Measurements from ENCODE around the gene NELL1.

The NELL1 gene

DNA sequence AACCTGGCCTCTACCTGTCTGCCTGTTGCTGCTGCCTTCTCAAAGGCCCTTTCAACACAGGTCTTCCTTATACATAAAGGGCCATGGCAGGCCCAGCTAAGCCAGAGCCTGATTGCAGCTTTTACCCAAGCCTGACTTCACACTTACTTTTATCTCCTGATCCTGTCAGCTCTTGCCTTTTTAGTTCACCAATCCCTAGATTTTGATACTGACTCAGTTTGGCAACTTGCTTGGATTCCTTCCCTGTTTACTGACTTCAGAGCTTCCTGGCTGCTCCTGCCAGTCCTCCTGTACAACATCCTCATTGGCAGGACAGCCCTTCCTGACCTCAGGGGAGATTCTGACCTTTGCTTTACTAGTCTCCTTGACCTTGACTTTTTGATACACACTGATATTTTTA, 195.2 kb downstream of the NELL1 start:
- TF ChIP-seq, protein P1, sequence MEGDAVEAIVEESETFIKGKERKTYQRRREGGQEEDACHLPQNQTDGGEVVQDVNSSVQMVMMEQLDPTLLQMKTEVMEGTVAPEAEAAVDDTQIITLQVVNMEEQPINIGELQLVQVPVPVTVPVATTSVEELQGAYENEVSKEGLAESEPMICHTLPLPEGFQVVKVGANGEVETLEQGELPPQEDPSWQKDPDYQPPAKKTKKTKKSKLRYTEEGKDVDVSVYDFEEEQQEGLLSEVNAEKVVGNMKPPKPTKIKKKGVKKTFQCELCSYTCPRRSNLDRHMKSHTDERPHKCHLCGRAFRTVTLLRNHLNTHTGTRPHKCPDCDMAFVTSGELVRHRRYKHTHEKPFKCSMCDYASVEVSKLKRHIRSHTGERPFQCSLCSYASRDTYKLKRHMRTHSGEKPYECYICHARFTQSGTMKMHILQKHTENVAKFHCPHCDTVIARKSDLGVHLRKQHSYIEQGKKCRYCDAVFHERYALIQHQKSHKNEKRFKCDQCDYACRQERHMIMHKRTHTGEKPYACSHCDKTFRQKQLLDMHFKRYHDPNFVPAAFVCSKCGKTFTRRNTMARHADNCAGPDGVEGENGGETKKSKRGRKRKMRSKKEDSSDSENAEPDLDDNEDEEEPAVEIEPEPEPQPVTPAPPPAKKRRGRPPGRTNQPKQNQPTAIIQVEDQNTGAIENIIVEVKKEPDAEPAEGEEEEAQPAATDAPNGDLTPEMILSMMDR (IDR thresholded peaks at IDR 0.05; ENCODE audit: control insufficient read depth, insufficient read depth, low read depth, low read length, missing control alignments) = no peak
- no peak overlapping the region for H3K4me3 ChIP-seq (ENCODE audit: control insufficient read depth, low read depth, low read length)
- DNase-seq (ENCODE audit: low read depth) = no peak

DNA sequence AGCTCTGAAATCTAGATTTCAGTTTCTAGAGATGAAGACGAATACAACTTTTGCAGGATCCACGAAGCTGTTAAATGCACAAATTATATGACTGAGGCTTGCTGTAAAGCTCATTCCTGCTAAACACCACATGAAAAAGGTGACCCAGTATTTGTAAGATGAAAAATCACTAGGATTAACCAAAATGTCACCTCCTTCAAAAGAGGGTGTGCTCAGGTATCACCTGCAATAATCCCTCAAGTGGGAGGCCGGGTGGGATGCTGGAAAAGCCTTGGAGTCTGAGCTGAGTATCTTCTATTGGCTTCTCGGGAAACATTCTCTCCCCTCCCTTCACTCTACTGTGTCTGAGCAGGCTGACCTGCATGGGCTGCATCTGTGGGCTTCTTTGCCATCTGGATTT, 195.8 kb downstream of the NELL1 start:
- TF ChIP-seq, protein P1 (IDR thresholded peaks at IDR 0.05; ENCODE audit: control insufficient read depth, insufficient read depth, low read depth, low read length, missing control alignments) = no peak
- no peak overlapping the region for H3K4me3 ChIP-seq (ENCODE audit: control insufficient read depth, low read depth, low read length)
- DNase-seq (ENCODE audit: low read depth) = no peak

DNA sequence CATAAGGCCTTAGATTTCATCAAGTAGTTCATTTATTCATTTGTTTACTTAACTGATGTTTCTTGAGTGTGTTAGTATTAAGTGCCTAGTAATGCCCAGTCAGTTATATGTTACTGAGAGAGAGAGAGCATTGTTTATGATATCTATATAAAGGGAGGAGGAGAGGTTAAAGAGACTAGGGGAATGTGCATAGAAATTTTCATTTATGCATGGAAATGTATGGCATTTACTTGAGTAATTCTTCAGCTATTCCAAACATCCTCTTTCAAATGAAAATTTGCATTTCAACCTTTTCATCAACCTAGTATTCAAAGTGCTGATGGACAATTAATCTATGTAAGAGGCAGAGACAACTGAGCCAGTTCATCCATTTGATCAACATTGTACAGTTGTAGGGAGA, 199.7 kb downstream of the NELL1 start:
- TF ChIP-seq, protein P1 (IDR thresholded peaks at IDR 0.05; ENCODE audit: control insufficient read depth, insufficient read depth, low read depth, low read length, missing control alignments) = no peak

DNA sequence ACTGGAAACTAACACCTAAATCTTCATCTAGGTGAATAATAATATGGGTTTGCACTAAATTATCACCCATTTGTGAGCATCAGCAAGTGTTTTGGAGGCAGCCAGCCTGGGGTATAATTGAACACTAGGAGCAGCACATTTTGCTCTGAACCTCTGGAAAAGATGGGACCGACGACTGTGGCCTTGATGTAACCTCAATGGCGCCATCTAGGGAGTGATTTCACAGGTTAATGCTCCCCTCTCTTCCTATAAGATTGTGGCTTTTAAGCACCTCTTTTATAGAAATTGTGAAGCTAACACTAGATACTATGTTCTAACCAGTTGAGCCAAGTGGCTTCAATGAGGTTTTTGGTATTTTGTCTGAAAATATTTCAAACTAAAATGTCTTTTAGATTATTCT, 203.7 kb downstream of the NELL1 start:
- no peak for DNase-seq (ENCODE audit: low read depth)
- TF ChIP-seq, protein P1 (IDR thresholded peaks at IDR 0.05; ENCODE audit: control insufficient read depth, insufficient read depth, low read depth, low read length, missing control alignments) = no peak
- no peak overlapping the region for H3K4me3 ChIP-seq (ENCODE audit: control insufficient read depth, low read depth, low read length)

More for the DNA sequence above, 199.7 kb downstream of the NELL1 start:
- no peak overlapping the region for H3K4me3 ChIP-seq (ENCODE audit: control insufficient read depth, low read depth, low read length)
- DNase-seq (ENCODE audit: low read depth) = no peak

DNA sequence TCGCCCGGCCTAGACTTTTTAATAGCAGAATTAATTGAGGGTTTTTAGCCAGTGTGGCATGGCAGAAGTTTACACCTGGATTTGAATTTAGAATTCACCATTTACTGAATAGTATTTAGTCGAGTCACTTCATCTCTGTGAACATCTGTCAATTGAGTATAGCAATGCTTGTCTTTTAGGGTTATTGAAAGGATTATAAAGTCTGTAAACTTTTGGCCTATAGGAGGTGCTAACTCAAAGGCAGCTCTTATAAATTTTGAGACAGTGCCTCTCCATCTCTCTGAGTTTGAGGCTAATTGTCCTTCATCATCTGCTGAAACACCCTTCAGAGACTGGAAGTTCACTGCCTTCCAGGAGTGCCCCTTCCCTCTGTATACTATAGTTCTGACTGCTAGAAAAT, 205.0 kb downstream of the NELL1 start:
- TF ChIP-seq, protein P1 (IDR thresholded peaks at IDR 0.05; ENCODE audit: control insufficient read depth, insufficient read depth, low read depth, low read length, missing control alignments) = no peak
- no peak for DNase-seq (ENCODE audit: low read depth)
- no peak overlapping the region for H3K4me3 ChIP-seq (ENCODE audit: control insufficient read depth, low read depth, low read length)

DNA sequence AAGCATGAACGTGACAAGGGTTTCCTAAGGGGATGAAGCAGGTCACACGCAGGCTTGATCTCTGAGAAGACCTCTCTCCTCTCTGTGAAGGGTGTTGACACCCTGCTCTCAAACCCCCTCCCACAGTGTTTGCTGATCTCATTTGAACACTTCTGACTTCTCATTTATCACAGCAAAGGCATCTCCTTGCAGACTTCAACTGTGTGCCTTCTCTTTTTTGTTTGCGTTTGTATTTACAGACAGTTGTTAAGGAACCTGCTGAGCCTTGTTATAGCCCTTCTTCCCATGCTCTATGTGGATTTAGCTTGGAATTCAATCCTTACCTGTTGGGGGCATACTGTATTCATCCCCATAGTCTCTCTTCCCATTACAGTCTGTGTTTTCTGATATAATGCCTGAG, 206.5 kb downstream of the NELL1 start:
- DNase-seq (ENCODE audit: low read depth) = no peak
- H3K4me3 ChIP-seq (ENCODE audit: control insufficient read depth, low read depth, low read length) = no peak overlapping the region
- TF ChIP-seq, protein P1 (IDR thresholded peaks at IDR 0.05; ENCODE audit: control insufficient read depth, insufficient read depth, low read depth, low read length, missing control alignments) = no peak

DNA sequence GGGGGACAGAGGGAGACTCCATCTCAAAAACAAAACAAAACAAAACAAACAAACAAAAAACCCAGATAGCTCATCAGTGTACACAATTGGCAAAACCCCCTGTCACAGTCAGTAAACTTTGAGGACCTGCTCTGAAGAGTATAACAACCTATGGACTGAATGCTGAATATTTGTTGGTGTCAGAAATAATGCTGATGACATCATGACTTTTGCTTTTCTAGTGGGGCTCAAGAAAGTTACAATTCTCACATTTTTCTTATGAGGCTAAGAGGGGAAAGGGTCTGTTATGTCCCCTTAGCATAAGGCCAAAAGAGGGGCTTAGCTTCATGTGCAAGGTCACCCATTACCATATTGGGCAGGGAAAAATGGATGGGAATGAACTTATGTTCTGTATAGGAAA, 207.4 kb downstream of the NELL1 start:
- no peak for DNase-seq (ENCODE audit: low read depth)
- no peak overlapping the region for H3K4me3 ChIP-seq (ENCODE audit: control insufficient read depth, low read depth, low read length)
- TF ChIP-seq, protein P1 (IDR thresholded peaks at IDR 0.05; ENCODE audit: control insufficient read depth, insufficient read depth, low read depth, low read length, missing control alignments) = no peak
